Measurements from ENCODE around the gene AHNAK2.

The AHNAK2 gene

DNA sequence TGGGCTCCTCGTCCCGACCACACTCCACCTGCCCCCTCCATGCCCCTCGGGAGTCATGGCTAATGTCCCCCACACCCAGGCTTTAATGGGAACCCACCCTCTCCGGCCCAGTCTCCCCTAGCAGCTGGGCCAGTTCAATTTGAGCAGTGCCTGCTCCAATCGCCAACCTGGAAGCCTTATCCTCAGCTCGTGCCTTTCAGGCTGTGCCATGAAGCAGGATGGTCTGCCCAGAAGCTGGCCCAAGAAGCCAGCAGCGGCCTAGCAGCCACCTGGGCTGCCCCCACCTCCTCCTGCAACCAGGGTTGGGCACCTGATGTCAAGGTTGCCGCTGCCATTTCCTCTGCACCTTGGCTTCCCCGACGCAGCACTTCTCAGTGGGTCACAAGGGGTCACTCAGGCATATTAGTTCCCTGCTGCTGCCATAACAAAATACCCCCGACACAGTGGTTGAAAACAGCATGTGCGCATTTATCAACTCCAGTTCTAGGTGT lies 5.1 kb upstream of the AHNAK2 start:
- H3K4me3 Mint-ChIP-seq, result no peak overlapping the region
- peaks cover 11% of the 10 kb centered on the region for H3K4me1 Mint-ChIP-seq (ENCODE audit: low read depth)
- H3K27me3 Mint-ChIP-seq, result peaks cover 13% of the 10 kb centered on the region
- DNase-seq, result no peak
- no peak overlapping the region for H3K27ac Mint-ChIP-seq
- no peaks in the 10 kb centered on the region for H3K9me3 Mint-ChIP-seq
- no peaks in the 10 kb centered on the region for H3K36me3 Mint-ChIP-seq (ENCODE audit: low read depth)

DNA sequence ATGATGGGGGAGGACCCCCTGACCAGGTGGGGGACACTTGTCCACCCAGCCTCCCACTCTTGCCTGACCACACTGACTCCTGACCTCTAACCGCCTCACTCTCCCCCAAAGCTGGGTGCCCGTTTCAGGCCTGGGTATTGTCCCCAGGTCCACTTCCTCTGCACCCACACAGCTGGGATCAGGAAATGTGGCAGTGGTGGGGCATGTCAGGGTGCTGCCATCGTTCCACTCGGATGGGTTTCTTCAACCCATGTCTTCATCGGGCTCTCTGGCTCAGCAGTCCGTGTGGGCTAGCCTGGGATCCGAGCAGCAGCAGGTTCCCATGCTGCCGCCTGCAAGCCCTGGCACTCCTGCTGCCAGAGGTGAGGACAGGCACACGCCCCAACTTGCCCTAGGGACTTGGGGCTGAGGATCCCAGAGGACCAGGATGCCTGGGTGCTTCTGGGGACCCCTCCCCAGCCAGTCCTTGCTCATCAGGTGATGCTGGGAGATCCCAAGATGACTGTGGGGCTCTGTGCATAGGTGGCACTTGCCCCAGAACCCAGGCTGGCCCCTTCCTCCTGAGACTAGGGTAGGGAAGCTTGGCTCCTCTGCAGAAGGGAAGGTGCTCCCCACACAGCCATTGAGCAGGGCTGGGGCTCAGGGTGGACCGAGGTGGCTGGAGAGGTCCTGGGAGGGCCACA lies 4.5 kb upstream of the AHNAK2 start:
- no peak for DNase-seq
- Mint-ChIP-seq H3K27ac (no peak overlapping the region), H3K4me3 (no peak overlapping the region), H3K9me3 (no peaks in the 10 kb centered on the region), H3K36me3 (ENCODE audit: low read depth) (no peaks in the 10 kb centered on the region), H3K27me3 (peaks cover 14% of the 10 kb centered on the region), H3K4me1 (ENCODE audit: low read depth) (peaks cover 13% of the 10 kb centered on the region)

DNA sequence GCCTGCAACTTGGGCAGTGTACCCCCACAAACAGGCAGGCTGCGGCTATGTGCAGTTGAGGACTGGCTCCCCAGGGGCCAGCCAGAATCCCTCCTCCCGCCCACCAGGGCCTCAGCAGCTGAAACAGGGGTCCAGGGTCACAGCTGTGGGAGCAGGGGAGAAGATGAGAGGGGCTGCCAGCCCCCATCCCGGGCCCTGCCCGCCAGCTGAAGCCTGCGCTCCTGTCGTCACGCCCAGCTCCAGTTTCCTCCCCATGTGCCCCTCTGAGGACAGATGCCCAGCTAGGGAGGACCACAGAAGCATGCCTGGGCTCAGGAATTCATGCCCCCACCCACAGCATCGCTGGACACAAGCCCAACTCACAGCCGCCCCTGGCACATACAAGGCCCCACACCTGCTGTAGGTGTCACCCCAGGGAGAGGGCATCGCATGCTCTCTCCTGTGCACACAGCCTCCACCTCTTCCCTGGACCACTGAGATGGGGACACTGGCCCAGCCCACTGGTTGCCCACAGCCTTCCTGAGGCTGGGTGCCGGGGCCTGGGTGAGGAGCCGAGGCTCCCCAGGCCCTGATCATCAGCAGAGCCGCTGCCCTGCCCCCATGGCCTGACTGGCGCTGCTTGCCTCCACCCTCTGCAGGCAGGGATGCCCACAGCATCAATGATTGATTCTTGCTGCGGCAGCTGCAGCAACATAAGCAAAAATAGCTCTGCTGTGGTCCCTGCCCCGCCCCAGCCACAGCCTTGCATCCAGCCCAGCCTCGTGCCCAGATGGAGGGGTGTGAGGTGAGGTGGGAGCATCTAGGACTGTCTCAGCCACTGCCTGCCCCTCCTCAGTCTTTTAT lies 3.7 kb upstream of the AHNAK2 start:
- peaks cover 22% of the 10 kb centered on the region for H3K27me3 Mint-ChIP-seq
- no peaks in the 10 kb centered on the region for H3K9me3 Mint-ChIP-seq
- H3K27ac Mint-ChIP-seq, result no peak overlapping the region
- H3K4me3 Mint-ChIP-seq, result no peak overlapping the region
- peaks cover 17% of the 10 kb centered on the region for H3K4me1 Mint-ChIP-seq (ENCODE audit: low read depth)
- no peaks in the 10 kb centered on the region for H3K36me3 Mint-ChIP-seq (ENCODE audit: low read depth)
- no peak for DNase-seq

DNA sequence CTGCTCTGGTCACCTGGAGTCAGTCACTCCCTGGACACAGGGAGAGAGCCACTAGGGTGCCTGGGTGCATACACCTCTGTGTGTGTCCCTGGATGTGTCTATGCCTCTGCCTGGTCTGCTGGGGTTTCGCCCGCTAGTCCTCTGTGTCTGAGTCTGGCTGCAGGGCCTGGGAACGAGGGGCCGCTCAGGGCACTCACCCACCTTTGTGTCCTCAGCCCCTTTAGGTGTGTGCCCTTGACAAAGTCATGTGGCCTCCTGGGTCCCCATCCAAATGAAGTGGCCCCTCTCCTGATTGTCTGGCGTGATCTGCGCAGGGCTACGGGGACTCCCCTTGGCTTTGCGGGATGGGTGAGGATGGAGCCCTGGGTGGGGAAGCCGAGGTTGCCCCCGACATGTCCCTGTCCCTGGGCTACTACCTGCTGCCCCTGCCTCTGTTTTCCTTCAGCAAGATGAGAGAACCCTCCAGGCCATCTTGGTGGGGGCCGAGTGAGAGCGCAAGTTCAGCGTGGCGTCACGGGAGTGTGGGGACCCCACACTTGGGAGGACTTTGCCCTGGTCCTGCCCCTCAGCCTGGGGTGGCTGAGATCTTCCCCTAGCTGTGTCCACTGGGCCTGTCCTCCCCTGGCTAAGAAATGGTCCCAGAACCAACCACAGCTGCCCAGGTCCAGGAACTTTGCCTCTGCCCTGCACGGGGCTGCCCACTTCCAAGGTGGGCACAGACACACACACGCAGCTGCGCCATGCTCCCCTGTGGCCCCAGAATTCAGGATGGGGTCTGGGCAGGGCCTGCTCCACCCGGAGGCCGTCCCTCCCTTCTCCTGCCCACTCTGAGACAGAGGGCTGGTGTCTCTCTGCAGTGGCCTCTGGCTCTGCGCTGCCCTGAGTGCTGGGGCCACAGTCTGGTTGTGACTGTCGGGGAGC lies 2.7 kb upstream of the AHNAK2 start:
- peaks cover 14% of the 10 kb centered on the region for H3K4me1 Mint-ChIP-seq (ENCODE audit: low read depth)
- H3K4me3 Mint-ChIP-seq, result no peak overlapping the region
- peaks cover 31% of the 10 kb centered on the region for H3K27me3 Mint-ChIP-seq
- DNase-seq, result no peak
- H3K27ac Mint-ChIP-seq, result no peak overlapping the region
- no peaks in the 10 kb centered on the region for H3K9me3 Mint-ChIP-seq
- no peaks in the 10 kb centered on the region for H3K36me3 Mint-ChIP-seq (ENCODE audit: low read depth)

DNA sequence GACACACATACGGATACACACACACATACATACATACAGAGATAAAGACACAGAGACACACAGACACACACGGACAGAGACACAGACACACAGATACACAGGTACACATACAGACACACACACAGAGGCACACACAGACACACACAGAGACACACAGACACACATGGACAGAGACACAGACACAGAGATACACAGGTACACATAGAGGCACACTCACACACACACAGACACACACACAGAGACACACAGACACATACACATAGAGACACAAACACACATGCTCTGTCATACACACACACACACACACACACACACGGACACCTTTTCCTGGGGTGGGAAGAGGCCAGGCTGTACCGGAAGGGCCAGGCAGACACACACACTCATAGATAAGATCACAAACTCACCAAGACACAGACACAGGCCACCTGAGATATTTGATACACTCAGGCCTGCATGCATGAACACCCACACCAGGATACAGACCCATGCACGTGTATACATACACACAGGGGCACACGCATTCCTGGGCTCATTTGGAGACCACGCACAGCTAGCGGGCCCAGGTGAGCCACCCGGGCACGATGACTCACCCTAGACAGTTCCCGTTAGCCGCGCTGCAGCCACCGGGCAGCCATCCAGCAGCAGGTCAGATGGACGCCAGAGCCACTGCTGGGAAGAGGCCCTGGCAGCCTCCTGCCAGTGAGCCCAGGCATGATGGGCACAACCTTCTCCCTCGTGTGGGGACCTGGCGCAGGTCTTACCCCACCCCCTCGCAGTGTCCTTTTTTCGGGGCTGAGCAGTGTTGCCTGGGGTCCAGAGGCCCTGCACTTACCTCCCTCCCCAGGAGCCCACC lies 1.8 kb upstream of the AHNAK2 start:
- no peak overlapping the region for H3K4me3 Mint-ChIP-seq
- peaks cover 34% of the 10 kb centered on the region for H3K27me3 Mint-ChIP-seq

DNA sequence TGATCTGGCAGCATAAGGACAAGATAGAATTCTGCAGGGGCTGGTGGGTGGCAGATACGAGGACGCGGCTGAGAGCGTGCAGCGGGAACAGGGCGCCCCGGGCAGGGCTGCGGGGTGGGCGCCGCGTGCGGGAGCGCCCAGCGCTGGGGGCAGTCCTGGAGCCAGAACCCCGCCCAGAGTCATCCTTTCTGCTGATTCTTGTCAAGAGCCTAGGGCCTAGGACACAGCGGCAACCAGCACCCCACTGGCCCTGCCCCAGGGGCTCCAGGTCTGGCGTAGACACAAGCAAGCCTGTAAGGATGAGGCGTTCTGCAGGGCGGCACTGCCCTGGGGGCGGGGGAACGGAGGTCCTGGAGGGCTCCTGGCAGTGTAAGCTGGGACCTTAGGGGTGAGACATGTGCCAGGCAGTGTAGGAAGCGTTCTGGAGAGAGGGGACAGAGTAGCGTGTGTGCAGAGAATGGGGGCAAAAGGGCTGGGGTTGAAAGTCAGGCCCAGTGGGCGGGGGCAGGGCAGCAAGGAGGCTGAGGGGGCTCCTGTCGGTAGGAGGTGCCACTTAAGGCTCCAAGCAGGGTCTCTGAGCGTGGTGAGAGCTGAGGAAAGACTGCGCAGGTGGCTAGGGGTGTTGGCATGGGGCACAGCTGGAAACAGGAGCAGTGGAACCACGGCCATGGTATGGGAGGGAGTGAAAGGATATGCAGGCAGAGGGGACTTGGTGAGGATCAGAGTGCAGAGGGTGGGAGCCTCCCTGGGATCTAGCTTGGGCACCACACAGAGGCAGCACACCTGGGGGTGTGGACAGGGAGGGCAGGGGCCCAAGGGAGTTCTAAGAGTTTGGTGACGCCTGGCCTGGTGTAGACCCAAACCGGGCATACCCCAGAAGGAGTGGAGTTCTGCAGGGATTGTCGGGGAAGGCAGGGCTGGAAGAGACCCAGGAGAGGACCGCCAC lies 845 bp upstream of the AHNAK2 start:
- DNase-seq, result no peak
- Mint-ChIP-seq H3K9me3 (no peaks in the 10 kb centered on the region), H3K4me3 (peak overlapping the region; percentile 31), H3K27ac (no peak overlapping the region), H3K27me3 (peaks cover 34% of the 10 kb centered on the region), H3K36me3 (ENCODE audit: low read depth) (no peaks in the 10 kb centered on the region), H3K4me1 (ENCODE audit: low read depth) (peaks cover 13% of the 10 kb centered on the region)

More for the DNA sequence above, 1.8 kb upstream of the AHNAK2 start:
- Mint-ChIP-seq H3K9me3 (no peaks in the 10 kb centered on the region), H3K36me3 (ENCODE audit: low read depth) (no peaks in the 10 kb centered on the region), H3K27ac (no peak overlapping the region), H3K4me1 (ENCODE audit: low read depth) (peaks cover 17% of the 10 kb centered on the region)
- no peak for DNase-seq

DNA sequence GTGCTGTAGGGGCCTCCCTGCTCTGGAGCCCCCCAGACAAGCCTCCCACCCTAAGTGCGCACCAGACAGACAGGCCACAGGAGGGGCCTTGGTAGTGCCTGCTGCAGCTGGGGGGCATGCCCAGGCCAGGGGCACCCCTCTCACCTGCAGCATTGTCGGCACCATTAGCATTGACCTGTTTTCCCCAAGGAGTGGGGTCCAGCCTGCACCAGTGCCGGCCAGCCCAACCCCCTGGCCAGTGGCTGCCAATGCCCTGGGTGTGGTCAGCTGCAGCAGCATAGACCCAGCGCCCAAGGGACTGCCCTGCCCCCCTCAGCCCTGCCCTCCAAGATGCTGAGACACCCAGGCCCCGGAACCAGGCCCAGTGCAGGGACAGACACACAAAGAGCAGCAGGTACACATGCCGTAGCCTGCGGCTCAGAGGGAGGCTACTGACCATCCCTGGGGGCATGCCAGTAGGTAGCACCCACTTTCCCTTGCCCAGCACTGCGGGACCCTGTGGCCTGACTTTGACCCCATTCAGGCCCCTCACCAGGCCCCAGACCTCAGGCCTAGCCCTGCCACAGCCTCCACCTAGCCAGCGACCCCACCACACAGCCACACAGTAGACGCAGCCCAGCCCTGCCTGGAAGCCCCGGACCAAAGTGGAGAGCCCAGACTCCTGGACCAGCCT lies 1.0 kb downstream of the AHNAK2 start:
- H3K36me3 Mint-ChIP-seq (ENCODE audit: low read depth), result no peaks in the 10 kb centered on the region
- no peak overlapping the region for H3K27ac Mint-ChIP-seq
- H3K4me3 Mint-ChIP-seq, result peak overlapping the region; percentile 74
- no peaks in the 10 kb centered on the region for H3K9me3 Mint-ChIP-seq
- peaks cover 13% of the 10 kb centered on the region for H3K4me1 Mint-ChIP-seq (ENCODE audit: low read depth)
- peaks cover 34% of the 10 kb centered on the region for H3K27me3 Mint-ChIP-seq
- no peak for DNase-seq

DNA sequence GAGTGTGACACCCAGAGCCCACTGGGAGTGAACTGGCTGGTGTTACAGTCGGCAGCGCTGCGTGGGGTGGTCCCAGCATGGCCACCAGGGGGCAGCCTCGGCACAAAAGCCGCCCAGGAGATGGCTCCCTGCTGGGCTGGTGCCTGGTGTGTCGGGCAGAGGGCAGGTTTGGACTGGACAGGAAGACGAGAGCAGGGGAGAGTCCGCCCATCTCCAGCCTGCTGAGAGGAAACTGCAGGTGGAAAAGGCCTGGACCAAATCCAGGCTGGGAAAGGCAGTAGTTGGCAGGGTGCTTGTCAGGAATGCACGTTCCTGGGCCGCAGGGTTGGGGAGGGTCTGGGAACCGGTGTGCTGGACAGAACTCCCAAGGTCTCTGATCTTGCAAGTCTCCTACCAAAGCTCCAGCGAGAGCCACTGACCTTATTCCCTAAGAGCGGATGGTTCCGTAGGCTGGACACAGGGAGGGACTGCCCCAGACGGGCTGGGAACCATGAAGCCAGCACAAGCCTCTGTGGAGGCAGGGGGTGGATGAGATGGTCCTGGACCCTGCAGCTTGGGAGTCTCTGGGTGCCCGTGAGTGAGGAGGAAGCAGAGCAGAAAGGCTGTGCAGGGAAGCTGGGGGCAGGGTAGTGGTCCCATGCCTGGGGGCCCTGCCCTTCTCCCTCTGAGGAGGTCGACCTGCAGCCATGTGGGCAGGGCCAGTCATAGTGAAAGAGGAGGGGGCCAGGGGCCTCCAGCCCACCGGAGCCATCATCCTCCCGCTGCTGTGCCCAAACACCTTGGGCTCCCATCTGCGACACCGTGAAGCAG lies 1.8 kb downstream of the AHNAK2 start:
- Mint-ChIP-seq H3K4me3 (peak overlapping the region; percentile 15), H3K27ac (no peak overlapping the region), H3K4me1 (ENCODE audit: low read depth) (peaks cover 13% of the 10 kb centered on the region), H3K27me3 (peaks cover 34% of the 10 kb centered on the region), H3K9me3 (no peaks in the 10 kb centered on the region), H3K36me3 (ENCODE audit: low read depth) (no peaks in the 10 kb centered on the region)
- peak; percentile 93 for DNase-seq

DNA sequence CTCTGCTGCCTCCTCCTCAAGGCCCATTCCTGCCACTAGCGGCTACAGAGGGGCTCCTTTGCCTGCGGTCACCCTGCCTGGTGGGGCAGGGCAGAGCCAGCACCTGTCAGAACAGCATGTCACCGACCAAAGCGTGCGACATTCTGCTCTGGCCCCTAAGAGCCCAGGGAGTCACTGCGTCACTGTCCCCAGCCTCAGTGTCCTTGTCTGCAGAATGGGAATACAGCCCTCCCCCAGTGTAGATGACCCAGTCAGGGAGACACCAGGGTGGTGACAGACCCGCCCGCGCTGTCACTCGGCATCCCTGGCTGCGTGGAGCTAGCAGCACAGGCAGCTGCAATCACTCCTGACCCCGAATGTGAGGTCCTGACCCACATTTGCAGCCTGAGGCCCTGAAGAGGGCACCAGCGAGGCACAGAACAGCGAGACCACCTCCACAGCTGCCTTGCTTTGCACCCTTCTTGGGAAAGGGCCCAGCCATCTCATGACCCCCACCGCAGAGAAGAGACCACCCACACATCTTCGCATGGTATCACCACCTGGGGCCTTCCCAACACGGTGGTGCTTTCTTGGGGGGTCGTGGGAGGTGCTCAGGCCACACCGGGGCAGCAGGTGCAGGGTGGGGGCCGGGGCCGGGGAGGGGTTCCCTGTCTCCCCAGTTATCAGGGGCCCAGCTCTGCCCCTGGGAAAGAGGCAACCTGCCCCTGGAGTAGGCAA lies 2.5 kb downstream of the AHNAK2 start:
- Mint-ChIP-seq H3K27ac (no peak overlapping the region), H3K27me3 (peaks cover 34% of the 10 kb centered on the region), H3K4me1 (ENCODE audit: low read depth) (peaks cover 13% of the 10 kb centered on the region), H3K9me3 (no peaks in the 10 kb centered on the region), H3K4me3 (no peak overlapping the region), H3K36me3 (ENCODE audit: low read depth) (no peaks in the 10 kb centered on the region)
- no peak for DNase-seq

DNA sequence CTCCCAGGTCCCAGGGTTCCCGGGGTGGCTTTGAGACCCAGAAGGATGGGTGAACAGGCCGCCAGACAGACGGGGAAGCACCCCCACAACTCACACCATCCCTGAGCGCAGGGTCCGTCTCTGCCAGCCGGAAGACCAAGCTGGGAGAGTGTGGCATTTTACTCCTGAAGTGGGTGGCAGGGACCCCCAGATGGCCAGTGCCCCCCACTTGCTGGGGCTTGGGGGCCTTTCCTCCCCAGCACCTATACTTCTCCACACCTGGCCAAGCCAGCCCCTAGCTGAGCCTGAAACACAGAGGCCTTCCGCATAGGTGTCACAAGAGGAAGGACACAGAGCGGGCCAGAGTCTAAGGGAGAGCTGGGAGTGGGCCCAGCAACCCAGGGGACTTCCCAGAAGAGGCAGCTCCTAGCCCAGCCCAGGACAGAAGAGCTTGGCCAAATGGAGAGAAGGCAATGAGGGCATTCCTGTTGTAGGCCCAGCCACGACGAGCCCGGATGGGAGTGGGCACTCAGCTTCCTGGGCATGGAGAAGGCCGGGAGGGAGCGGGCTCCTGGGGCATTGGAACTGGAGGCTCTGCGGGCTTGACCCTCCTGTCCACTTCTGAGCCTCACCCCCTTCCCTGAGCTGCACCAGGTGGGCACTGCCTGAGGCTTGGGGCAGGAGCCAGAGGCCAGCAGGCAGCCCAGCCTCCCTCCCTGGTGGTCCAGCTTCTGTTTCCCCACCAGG lies 3.3 kb downstream of the AHNAK2 start:
- no peak for DNase-seq
- H3K36me3 Mint-ChIP-seq (ENCODE audit: low read depth), result no peaks in the 10 kb centered on the region
- H3K27ac Mint-ChIP-seq, result no peak overlapping the region
- H3K4me1 Mint-ChIP-seq (ENCODE audit: low read depth), result peaks cover 13% of the 10 kb centered on the region
- peaks cover 34% of the 10 kb centered on the region for H3K27me3 Mint-ChIP-seq
- no peaks in the 10 kb centered on the region for H3K9me3 Mint-ChIP-seq
- no peak overlapping the region for H3K4me3 Mint-ChIP-seq

DNA sequence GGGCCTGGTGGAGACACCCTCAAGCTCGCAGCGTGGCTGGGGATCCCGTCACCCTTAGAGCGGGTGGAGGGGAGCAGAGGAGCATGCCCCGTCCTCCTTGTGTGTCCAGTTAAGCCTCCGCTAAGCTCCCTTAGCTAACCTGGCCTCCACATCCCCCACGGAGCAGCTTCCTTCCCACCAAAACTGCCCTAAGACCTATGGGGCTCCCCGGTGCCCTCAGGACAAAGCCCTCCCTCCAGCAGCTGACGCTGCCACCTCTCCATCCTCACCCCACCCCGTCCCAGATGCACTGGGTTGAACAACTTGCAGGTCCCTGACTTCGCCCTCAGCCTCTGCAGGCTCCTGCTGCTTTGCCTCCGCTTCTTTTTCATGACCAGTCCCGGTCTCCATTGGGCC lies 4.0 kb downstream of the AHNAK2 start:
- H3K27ac Mint-ChIP-seq, result no peak overlapping the region
- H3K27me3 Mint-ChIP-seq, result peaks cover 32% of the 10 kb centered on the region
- peaks cover 13% of the 10 kb centered on the region for H3K4me1 Mint-ChIP-seq (ENCODE audit: low read depth)
- DNase-seq, result no peak
- no peak overlapping the region for H3K4me3 Mint-ChIP-seq
- no peaks in the 10 kb centered on the region for H3K36me3 Mint-ChIP-seq (ENCODE audit: low read depth)
- no peaks in the 10 kb centered on the region for H3K9me3 Mint-ChIP-seq
